ENCODE measurements around the gene CLDND2. TPM values are rescaled to one million over a fixed set of nuclear protein-coding genes. Genes with fewer than 3 reads are reported as not detected.
A peak's percentile ranks its signal among the peaks of the same experiment; 100 is the strongest.

The CLDND2 gene
- total and polyA plus RNA-seq, 12 donors, result 0.73 to 11.7 (median 2.6) TPM; not detected in 4

DNA sequence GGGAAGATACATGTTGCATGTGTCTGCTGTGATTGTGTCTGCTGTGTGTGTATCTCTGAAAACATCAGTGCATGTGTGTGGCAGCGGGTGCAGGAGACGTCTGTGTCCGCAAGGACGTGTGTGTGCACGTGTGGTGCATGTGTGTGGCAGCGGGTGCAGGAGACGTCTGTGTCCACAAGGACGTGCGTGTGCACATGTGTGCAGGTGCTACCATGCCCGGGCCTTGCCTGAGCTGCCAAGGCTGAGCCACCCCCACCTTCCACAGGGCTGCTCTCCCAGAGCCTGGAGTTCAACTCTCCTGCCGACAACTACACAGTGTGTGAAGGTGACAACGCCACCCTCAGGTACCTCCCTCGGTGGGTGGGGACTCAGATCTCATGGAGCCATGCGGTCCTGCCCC is 47.0 kb downstream of the CLDND2 start:
- no peak overlapping the region for H3K27ac ChIP-seq
- H3K27me3 ChIP-seq, result peaks cover under 1% of the 10 kb centered on the region
- 40 to 70% (median 69%) methylated on average over 1 to 14 of the region's 14 CpGs for WGBS, 4 donors
- no peak for DNase-seq
- no peaks in the 10 kb centered on the region for H3K9me3 ChIP-seq (replicated peaks in 1 of 3)
- intact Hi-C loops (cut with DNase I), result no loop called here
- no peak overlapping the region for H3K4me3 ChIP-seq
- TF ChIP-seq CTCF (IDR thresholded peaks at IDR 0.05) (no peak), POLR2A (IDR thresholded peaks at IDR 0.05) (no peak)
- no peaks in the 10 kb centered on the region for H3K36me3 ChIP-seq (replicated peaks in 1 of 2)
- peaks cover 0 to 4% of the 10 kb centered on the region in 2 donors for H3K4me1 ChIP-seq (replicated peaks in 1 of 2)

DNA sequence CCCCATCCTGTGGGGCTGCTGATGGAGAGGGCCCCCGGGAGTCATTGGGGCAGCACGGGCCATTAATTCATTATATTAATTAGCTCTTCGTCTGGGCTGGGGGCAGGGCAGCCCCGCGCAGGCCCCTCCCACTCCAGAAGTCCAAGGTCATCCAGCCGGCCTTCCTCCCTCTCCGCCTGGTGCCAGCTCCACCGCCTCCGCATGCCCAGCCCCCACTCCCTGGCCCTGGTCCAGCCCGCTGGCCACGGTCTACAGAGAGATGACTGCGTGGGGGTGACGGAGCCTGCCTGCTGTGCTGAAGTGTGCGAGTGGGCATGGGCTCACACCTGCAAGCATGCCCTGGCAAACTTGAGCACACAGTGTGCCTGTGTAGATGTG is 48.5 kb downstream of the CLDND2 start:
- WGBS, 4 donors, result 4 to 35% (median 14%) methylated on average over 4 to 14 of the region's 14 CpGs
- DNase-seq, result peak in 3 of 7 donors; percentile 35 to 68 (median 38)
- Histone ChIP-seq H3K27me3 (no peaks in the 10 kb centered on the region), H3K36me3 (replicated peaks in 1 of 2) (no peaks in the 10 kb centered on the region), H3K27ac (no peak overlapping the region), H3K4me3 (no peak overlapping the region), H3K4me1 (replicated peaks in 1 of 2) (peaks cover 0 to 4% of the 10 kb centered on the region in 2 donors), H3K9me3 (replicated peaks in 1 of 3) (no peaks in the 10 kb centered on the region)
- TF ChIP-seq CTCF (IDR thresholded peaks at IDR 0.05), result no peak
- TF ChIP-seq POLR2A (IDR thresholded peaks at IDR 0.05), result no peak
- intact Hi-C loops (cut with DNase I), result no loop called here

DNA sequence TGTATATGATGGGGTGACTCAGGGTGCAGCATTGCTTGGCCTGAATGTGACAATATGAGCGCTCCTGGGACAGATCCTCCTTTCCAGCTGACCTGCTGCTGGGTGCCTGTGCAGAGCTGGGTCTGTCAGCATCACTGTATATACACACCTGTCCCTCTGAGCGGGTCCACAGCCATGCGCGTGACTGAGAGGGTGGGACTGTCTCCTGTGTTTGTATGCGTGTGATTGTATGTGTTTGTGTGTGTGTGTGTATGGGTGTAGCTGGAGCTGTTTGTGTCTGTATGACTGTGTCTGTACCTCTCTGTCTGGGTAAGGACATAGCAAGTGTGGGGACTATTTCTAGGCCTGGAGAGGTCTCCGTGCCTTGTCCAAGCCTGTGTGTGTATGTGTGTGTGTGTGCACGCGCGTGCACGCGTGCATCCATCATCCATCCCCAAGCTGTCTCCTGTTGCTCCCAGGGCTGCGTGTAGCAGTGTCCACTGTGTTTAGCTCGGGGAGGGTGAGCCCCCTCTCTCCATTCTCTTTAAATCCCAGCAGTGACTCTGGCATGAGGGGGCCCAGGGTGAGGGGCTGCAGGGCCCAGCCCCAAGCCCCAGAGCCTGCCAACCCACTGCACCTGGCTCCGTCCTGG is 49.0 kb downstream of the CLDND2 start:
- no peaks in the 10 kb centered on the region for H3K36me3 ChIP-seq (replicated peaks in 1 of 2)
- TF ChIP-seq CTCF (IDR thresholded peaks at IDR 0.05) (no peak), POLR2A (IDR thresholded peaks at IDR 0.05) (no peak)
- intact Hi-C loops (cut with DNase I), result no loop called here
- no peak for DNase-seq
- H3K4me3 ChIP-seq, result no peak overlapping the region
- H3K27me3 ChIP-seq, result no peaks in the 10 kb centered on the region
- no peaks in the 10 kb centered on the region for H3K9me3 ChIP-seq (replicated peaks in 1 of 3)
- H3K27ac ChIP-seq, result no peak overlapping the region
- peaks cover 0 to 4% of the 10 kb centered on the region in 2 donors for H3K4me1 ChIP-seq (replicated peaks in 1 of 2)
- 47 to 76% (median 74%) methylated on average over 9 to 14 of the region's 14 CpGs for WGBS, 4 donors

- Histone ChIP-seq H3K27me3 (no peaks in the 10 kb centered on the region), H3K9me3 (replicated peaks in 1 of 3) (no peaks in the 10 kb centered on the region), H3K4me1 (replicated peaks in 1 of 2) (peaks cover 0 to 4% of the 10 kb centered on the region in 2 donors), H3K27ac (no peak overlapping the region), H3K4me3 (no peak overlapping the region), H3K36me3 (replicated peaks in 1 of 2) (no peaks in the 10 kb centered on the region)
- TF ChIP-seq CTCF (IDR thresholded peaks at IDR 0.05) (no peak), POLR2A (IDR thresholded peaks at IDR 0.05) (no peak)
- WGBS, 4 donors, result 58 to 66% (median 62%) methylated on average over 20 to 23 of the region's 23 CpGs
- intact Hi-C loops (cut with DNase I), result no loop called here
- DNase-seq, result no peak
These were observed 49.8 kb downstream of the CLDND2 start for GRCh38 chr19:51318687-51319648.

Data from adrenal gland (tissue), 12 donors.